Vagina (tissue), 2 donors: ENCODE measurements around the gene PYCARD.
"Not testable (repeated sequence)": the region's sequence is repeated elsewhere in the genome, so short reads cannot be mapped to it uniquely, and the experiment has no call there.

Experiments used
- POLR2A ChIP-seq, 2 donors: fragments of 450-650 bp; IDR thresholded peaks; one replicate each; pipeline ENCODE4 v1.6.1; 2017; ENCODE audit warnings: antibody characterized with exemption in 2 of 2, mild to moderate bottlenecking in 2 of 2, moderate library complexity in 2 of 2
- TF ChIP-seq, protein P1 (sequence below), 3 experiments: fragments of 450-650 bp in 2 of 3; fragments of 200-600 bp in 1 of 3; sonication (generic) in 1 of 3; IDR thresholded peaks; one replicate each; pipeline ENCODE4 v1.5.1; 2017 to 2019; ENCODE audit warnings: antibody characterized with exemption in 3 of 3, mild to moderate bottlenecking in 2 of 3, moderate library complexity in 2 of 3

- not testable (repeated sequence) for TF ChIP-seq POLR2A (IDR thresholded peaks at IDR 0.05)
- TF ChIP-seq, protein P1, sequence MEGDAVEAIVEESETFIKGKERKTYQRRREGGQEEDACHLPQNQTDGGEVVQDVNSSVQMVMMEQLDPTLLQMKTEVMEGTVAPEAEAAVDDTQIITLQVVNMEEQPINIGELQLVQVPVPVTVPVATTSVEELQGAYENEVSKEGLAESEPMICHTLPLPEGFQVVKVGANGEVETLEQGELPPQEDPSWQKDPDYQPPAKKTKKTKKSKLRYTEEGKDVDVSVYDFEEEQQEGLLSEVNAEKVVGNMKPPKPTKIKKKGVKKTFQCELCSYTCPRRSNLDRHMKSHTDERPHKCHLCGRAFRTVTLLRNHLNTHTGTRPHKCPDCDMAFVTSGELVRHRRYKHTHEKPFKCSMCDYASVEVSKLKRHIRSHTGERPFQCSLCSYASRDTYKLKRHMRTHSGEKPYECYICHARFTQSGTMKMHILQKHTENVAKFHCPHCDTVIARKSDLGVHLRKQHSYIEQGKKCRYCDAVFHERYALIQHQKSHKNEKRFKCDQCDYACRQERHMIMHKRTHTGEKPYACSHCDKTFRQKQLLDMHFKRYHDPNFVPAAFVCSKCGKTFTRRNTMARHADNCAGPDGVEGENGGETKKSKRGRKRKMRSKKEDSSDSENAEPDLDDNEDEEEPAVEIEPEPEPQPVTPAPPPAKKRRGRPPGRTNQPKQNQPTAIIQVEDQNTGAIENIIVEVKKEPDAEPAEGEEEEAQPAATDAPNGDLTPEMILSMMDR (IDR thresholded peaks at IDR 0.05) = not testable (repeated sequence)
These were observed 2.4 kb downstream of the PYCARD start for GRCh38 chr16:31200111-31200510.
